Measurements from ENCODE around the gene EFS.

Gene EFS

DNA sequence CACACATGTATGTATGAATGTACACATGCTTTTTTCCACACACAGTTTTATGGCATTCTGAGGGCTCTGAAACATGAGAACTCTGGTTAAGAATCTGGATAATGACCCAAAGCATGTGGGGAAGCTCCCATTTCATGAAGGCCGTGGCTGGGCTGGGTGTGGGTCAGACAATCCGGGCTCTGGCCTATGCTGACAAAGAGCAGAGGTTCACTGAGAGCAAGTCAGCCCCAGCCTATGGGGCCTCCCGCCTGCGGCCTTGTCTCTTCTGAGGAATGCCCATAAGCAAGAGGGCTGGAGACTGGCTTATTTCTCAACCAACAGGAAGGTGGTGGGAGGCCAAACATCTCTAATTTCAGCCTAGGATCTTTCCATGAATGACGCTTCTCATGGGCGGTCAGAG is 34.6 kb upstream of the EFS start:
- Histone ChIP-seq H3K4me2 (ENCODE audit: low read length) (no peak overlapping the region), H3K9me3 (ENCODE audit: control insufficient read depth, low read length) (no peaks in the 10 kb centered on the region), H3K36me3 (ENCODE audit: control insufficient read depth, insufficient read depth, low read length) (no peaks in the 10 kb centered on the region), H3K27ac (no peak overlapping the region), H3K4me1 (no peaks in the 10 kb centered on the region), H3K27me3 (ENCODE audit: control insufficient read depth, insufficient read depth, low read length) (no peaks in the 10 kb centered on the region), H3K9ac (no peak overlapping the region), H3K79me2 (no peaks in the 10 kb centered on the region), H3K4me3 (ENCODE audit: low read depth, low read length) (no peak overlapping the region), H2AFZ (no peak overlapping the region)
- TF ChIP-seq CTCF (IDR thresholded peaks at IDR 0.05), result no peak

GRCh38 chr14:23399136-23399535 is 34.2 kb upstream of the EFS start:
- H3K4me3 ChIP-seq (ENCODE audit: low read depth, low read length), result no peak overlapping the region
- H3K27ac ChIP-seq, result no peak overlapping the region
- no peak overlapping the region for H3K4me2 ChIP-seq (ENCODE audit: low read length)
- no peak for TF ChIP-seq CTCF (IDR thresholded peaks at IDR 0.05)
- H3K36me3 ChIP-seq (ENCODE audit: control insufficient read depth, insufficient read depth, low read length), result no peaks in the 10 kb centered on the region
- no peaks in the 10 kb centered on the region for H3K4me1 ChIP-seq
- H3K79me2 ChIP-seq, result no peaks in the 10 kb centered on the region
- H2AFZ ChIP-seq, result no peak overlapping the region
- H3K9ac ChIP-seq, result no peak overlapping the region
- H3K9me3 ChIP-seq (ENCODE audit: control insufficient read depth, low read length), result no peaks in the 10 kb centered on the region
- no peaks in the 10 kb centered on the region for H3K27me3 ChIP-seq (ENCODE audit: control insufficient read depth, insufficient read depth, low read length)

DNA sequence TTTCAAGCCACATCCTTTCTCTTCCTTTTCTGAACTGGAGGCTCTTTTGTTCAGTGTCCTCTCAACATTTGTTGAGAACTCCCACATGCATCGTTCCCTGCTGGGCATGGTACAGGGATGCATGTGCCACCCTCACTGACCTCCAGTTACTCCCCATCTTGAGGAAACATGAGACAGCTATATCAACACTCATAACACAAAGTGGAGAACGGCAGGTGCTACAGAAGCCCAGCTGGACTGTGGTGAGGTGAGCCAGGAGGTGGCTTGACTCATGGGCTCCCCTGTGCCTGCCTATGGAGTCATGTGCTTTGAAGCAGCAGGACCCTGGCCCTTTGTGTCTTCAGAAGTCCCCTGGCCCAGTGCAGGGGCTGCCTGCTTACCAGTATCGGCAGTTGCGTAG is 33.4 kb upstream of the EFS start:
- no peak overlapping the region for H3K27ac ChIP-seq
- no peak overlapping the region for H2AFZ ChIP-seq
- no peaks in the 10 kb centered on the region for H3K79me2 ChIP-seq
- no peak for TF ChIP-seq CTCF (IDR thresholded peaks at IDR 0.05)
- H3K9me3 ChIP-seq (ENCODE audit: control insufficient read depth, low read length), result no peaks in the 10 kb centered on the region
- no peaks in the 10 kb centered on the region for H3K36me3 ChIP-seq (ENCODE audit: control insufficient read depth, insufficient read depth, low read length)
- no peak overlapping the region for H3K9ac ChIP-seq
- no peak overlapping the region for H3K4me3 ChIP-seq (ENCODE audit: low read depth, low read length)
- H3K4me1 ChIP-seq, result no peaks in the 10 kb centered on the region
- H3K4me2 ChIP-seq (ENCODE audit: low read length), result no peak overlapping the region
- H3K27me3 ChIP-seq (ENCODE audit: control insufficient read depth, insufficient read depth, low read length), result no peaks in the 10 kb centered on the region

- no peak overlapping the region for H2AFZ ChIP-seq
- H3K9ac ChIP-seq, result no peak overlapping the region
- H3K36me3 ChIP-seq (ENCODE audit: control insufficient read depth, insufficient read depth, low read length), result no peaks in the 10 kb centered on the region
- TF ChIP-seq CTCF (IDR thresholded peaks at IDR 0.05), result no peak
- H3K4me3 ChIP-seq (ENCODE audit: low read depth, low read length), result no peak overlapping the region
- H3K27me3 ChIP-seq (ENCODE audit: control insufficient read depth, insufficient read depth, low read length), result no peaks in the 10 kb centered on the region
- H3K4me2 ChIP-seq (ENCODE audit: low read length), result no peak overlapping the region
- no peaks in the 10 kb centered on the region for H3K9me3 ChIP-seq (ENCODE audit: control insufficient read depth, low read length)
- H3K4me1 ChIP-seq, result no peaks in the 10 kb centered on the region
- H3K79me2 ChIP-seq, result no peaks in the 10 kb centered on the region
- no peak overlapping the region for H3K27ac ChIP-seq
Observed at GRCh38 chr14:23396781-23397407, 31.9 kb upstream of the EFS start.

- Histone ChIP-seq H3K4me1 (no peaks in the 10 kb centered on the region), H3K79me2 (no peaks in the 10 kb centered on the region)
Observed at GRCh38 chr14:23396126-23396525, 31.2 kb upstream of the EFS start.

More at GRCh38 chr14:23396126-23396525, 31.2 kb upstream of the EFS start:
- no peak for TF ChIP-seq CTCF (IDR thresholded peaks at IDR 0.05)
- Histone ChIP-seq H2AFZ (no peak overlapping the region), H3K9ac (no peak overlapping the region), H3K27ac (no peak overlapping the region), H3K9me3 (ENCODE audit: control insufficient read depth, low read length) (no peaks in the 10 kb centered on the region), H3K4me3 (ENCODE audit: low read depth, low read length) (no peak overlapping the region), H3K4me2 (ENCODE audit: low read length) (no peak overlapping the region), H3K27me3 (ENCODE audit: control insufficient read depth, insufficient read depth, low read length) (no peaks in the 10 kb centered on the region), H3K36me3 (ENCODE audit: control insufficient read depth, insufficient read depth, low read length) (no peaks in the 10 kb centered on the region)

Measured in parathyroid adenoma (tissue), 2 donors.